Measurements from ENCODE around the gene HEPHL1.

HEPHL1 gene

GRCh38 chr11:94149431-94150017, 128.4 kb downstream of the HEPHL1 start:
- no peak for TF ChIP-seq RAD21 (IDR thresholded peaks at IDR 0.05; ENCODE audit: low read depth)
- TF ChIP-seq REST (IDR thresholded peaks at IDR 0.05; ENCODE audit: low read depth), result no peak
- TF ChIP-seq YY1 (IDR thresholded peaks at IDR 0.05; ENCODE audit: low read depth), result no peak
- no peak for TF ChIP-seq CREB1 (IDR thresholded peaks at IDR 0.05; ENCODE audit: low read depth)
- no peak for TF ChIP-seq NFIC (IDR thresholded peaks at IDR 0.05)
- TF ChIP-seq TCF12 (IDR thresholded peaks at IDR 0.05; ENCODE audit: low read depth), result no peak
- TF ChIP-seq ZBTB7A (IDR thresholded peaks at IDR 0.05; ENCODE audit: low read depth), result no peak
- TF ChIP-seq EGR1 (IDR thresholded peaks at IDR 0.05), result no peak
- no peak for TF ChIP-seq MAX (IDR thresholded peaks at IDR 0.05)
- no peak for TF ChIP-seq TEAD4 (IDR thresholded peaks at IDR 0.05)
- TF ChIP-seq USF1 (IDR thresholded peaks at IDR 0.05), result no peak
- no peak for TF ChIP-seq FOXM1 (IDR thresholded peaks at IDR 0.05; ENCODE audit: borderline replicate concordance, low read depth)
- no peak for TF ChIP-seq CEBPB (IDR thresholded peaks at IDR 0.05)
- no peak for TF ChIP-seq EP300 (IDR thresholded peaks at IDR 0.05; ENCODE audit: borderline replicate concordance)
- TF ChIP-seq TAF1 (IDR thresholded peaks at IDR 0.05; ENCODE audit: low read depth), result no peak

GRCh38 chr11:94150056-94150455, 128.9 kb downstream of the HEPHL1 start:
- no peak for TF ChIP-seq REST (IDR thresholded peaks at IDR 0.05; ENCODE audit: low read depth)
- no peak for TF ChIP-seq USF1 (IDR thresholded peaks at IDR 0.05)
- no peak for TF ChIP-seq TAF1 (IDR thresholded peaks at IDR 0.05; ENCODE audit: low read depth)
- no peak for TF ChIP-seq RAD21 (IDR thresholded peaks at IDR 0.05; ENCODE audit: low read depth)
- no peak for TF ChIP-seq TCF12 (IDR thresholded peaks at IDR 0.05; ENCODE audit: low read depth)
- TF ChIP-seq ZBTB7A (IDR thresholded peaks at IDR 0.05; ENCODE audit: low read depth), result no peak
- TF ChIP-seq NFIC (IDR thresholded peaks at IDR 0.05), result no peak
- no peak for TF ChIP-seq FOXM1 (IDR thresholded peaks at IDR 0.05; ENCODE audit: borderline replicate concordance, low read depth)
- TF ChIP-seq MAX (IDR thresholded peaks at IDR 0.05), result no peak
- TF ChIP-seq CREB1 (IDR thresholded peaks at IDR 0.05; ENCODE audit: low read depth), result no peak
- no peak for TF ChIP-seq EGR1 (IDR thresholded peaks at IDR 0.05)
- no peak for TF ChIP-seq YY1 (IDR thresholded peaks at IDR 0.05; ENCODE audit: low read depth)
- no peak for TF ChIP-seq TEAD4 (IDR thresholded peaks at IDR 0.05)
- TF ChIP-seq EP300 (IDR thresholded peaks at IDR 0.05; ENCODE audit: borderline replicate concordance), result no peak
- TF ChIP-seq CEBPB (IDR thresholded peaks at IDR 0.05), result no peak

GRCh38 chr11:94150704-94151685, 129.8 kb downstream of the HEPHL1 start:
- TF ChIP-seq EP300 (IDR thresholded peaks at IDR 0.05; ENCODE audit: borderline replicate concordance) (no peak), REST (IDR thresholded peaks at IDR 0.05; ENCODE audit: low read depth) (no peak), NFIC (IDR thresholded peaks at IDR 0.05) (no peak), TEAD4 (IDR thresholded peaks at IDR 0.05) (no peak)

All from Ishikawa (cell line).